ENCODE measurements around the gene SHF. TPM values are rescaled to one million over a fixed set of nuclear protein-coding genes. Genes with fewer than 3 reads are reported as not detected.

Gene SHF
- total RNA-seq, 4 donors from 2014 or later, result 5.8 to 20.6 (median 11.2) TPM

DNA sequence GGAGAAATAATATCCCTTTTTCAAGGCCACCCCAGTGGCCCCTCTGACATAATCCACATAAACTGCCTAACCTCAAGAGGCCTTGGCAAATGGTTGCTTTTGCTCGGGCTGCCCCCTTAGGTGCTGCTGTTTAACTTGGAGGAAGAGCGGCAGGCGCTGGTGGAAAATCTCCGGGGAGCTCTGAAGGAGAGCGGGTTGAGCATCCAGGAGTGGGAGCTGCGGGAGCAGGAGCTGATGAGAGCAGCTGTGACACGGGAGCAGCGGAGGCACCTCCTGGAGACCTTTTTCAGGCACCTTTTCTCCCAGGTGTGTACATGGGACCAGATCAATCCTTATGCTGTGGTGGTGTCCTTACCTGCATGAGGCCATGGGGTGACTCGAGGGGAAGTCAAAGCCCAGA is 43.0 kb downstream of the SHF start:
- no peak for DNase-seq
- no peak for TF ChIP-seq POLR2A (IDR thresholded peaks at IDR 0.05)
- TF ChIP-seq, protein P1, sequence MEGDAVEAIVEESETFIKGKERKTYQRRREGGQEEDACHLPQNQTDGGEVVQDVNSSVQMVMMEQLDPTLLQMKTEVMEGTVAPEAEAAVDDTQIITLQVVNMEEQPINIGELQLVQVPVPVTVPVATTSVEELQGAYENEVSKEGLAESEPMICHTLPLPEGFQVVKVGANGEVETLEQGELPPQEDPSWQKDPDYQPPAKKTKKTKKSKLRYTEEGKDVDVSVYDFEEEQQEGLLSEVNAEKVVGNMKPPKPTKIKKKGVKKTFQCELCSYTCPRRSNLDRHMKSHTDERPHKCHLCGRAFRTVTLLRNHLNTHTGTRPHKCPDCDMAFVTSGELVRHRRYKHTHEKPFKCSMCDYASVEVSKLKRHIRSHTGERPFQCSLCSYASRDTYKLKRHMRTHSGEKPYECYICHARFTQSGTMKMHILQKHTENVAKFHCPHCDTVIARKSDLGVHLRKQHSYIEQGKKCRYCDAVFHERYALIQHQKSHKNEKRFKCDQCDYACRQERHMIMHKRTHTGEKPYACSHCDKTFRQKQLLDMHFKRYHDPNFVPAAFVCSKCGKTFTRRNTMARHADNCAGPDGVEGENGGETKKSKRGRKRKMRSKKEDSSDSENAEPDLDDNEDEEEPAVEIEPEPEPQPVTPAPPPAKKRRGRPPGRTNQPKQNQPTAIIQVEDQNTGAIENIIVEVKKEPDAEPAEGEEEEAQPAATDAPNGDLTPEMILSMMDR (IDR thresholded peaks at IDR 0.05), result no peak

DNA sequence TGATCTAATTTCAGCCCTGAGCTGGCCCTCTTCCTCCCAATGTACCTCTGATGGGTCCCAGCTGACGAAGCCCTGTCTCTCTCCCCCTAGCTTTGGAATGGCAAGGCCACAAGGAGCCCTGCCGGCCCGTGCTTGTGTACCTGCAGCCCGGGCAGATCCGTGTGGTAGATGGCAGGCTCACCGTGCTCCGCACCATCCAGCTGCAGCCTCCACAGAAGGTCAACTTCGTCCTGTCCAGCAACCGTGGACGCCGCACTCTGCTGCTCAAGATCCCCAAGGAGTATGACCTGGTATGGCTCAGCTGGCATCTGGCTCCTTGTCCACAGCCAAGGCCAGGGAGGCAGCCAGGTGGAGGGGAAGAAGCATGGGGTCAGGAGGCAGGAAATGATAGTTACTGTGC is 43.8 kb downstream of the SHF start:
- no peak overlapping the region for H3K27ac ChIP-seq
- H3K4me1 ChIP-seq, result no peaks in the 10 kb centered on the region
- no peaks in the 10 kb centered on the region for H3K36me3 ChIP-seq
- no peak for DNase-seq
- H3K27me3 ChIP-seq, result no peaks in the 10 kb centered on the region
- no peaks in the 10 kb centered on the region for H3K9me3 ChIP-seq
- TF ChIP-seq, protein P1 (IDR thresholded peaks at IDR 0.05), result no peak
- no peak for TF ChIP-seq POLR2A (IDR thresholded peaks at IDR 0.05)
- no peak overlapping the region for H3K4me3 ChIP-seq

More for the DNA sequence above, 43.0 kb downstream of the SHF start:
- no peaks in the 10 kb centered on the region for H3K9me3 ChIP-seq
- no peak overlapping the region for H3K4me3 ChIP-seq
- H3K27ac ChIP-seq, result no peak overlapping the region
- no peaks in the 10 kb centered on the region for H3K27me3 ChIP-seq
- H3K4me1 ChIP-seq, result no peaks in the 10 kb centered on the region
- no peaks in the 10 kb centered on the region for H3K36me3 ChIP-seq

DNA sequence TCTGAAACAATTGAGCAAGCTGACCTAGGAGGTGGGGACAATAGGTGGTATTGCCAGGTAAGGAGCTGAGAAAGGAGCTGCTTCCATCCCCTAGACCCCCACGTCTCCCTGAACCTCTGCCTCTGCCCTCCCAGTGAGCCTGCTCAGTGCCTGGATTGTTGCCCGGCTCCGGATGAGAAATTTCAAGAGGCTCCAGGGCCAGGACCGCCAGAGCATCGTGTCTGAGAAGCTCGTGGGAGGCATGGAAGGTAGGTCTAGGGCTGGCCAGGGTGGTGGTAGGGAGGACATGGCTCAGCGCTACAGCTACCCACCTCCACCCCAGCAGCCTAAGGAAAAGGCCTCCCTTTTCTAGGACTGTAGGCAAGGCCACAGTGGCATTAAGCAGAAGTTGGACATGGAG is 44.7 kb downstream of the SHF start:
- TF ChIP-seq POLR2A (IDR thresholded peaks at IDR 0.05), result no peak
- TF ChIP-seq, protein P1 (IDR thresholded peaks at IDR 0.05), result no peak
- DNase-seq, result no peak
- Histone ChIP-seq H3K27me3 (no peaks in the 10 kb centered on the region), H3K27ac (no peak overlapping the region), H3K36me3 (no peaks in the 10 kb centered on the region), H3K9me3 (no peaks in the 10 kb centered on the region), H3K4me3 (no peak overlapping the region), H3K4me1 (no peaks in the 10 kb centered on the region)

DNA sequence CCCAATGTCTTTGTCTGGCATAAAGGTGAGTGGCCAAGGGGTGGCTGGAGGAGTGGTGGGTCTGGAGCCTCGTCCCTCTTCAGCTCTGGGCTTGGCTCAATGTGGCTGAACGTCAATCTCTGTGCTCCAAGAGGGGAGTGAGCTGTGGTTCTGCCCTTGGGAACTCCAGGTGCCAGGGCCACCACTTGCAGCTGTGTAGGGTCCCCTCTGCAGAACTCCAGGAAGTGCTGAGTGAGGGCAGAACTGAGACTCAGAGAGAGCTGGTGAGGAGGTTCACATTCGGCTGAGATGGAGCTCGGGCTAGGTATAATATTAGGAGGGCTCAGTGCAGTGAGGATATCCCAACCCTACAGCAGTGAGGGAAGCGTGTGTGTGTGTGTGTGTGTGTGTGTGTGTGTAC is 46.4 kb downstream of the SHF start:
- no peak for DNase-seq
- Histone ChIP-seq H3K4me3 (no peak overlapping the region), H3K36me3 (no peaks in the 10 kb centered on the region), H3K9me3 (no peaks in the 10 kb centered on the region), H3K27me3 (no peaks in the 10 kb centered on the region), H3K27ac (no peak overlapping the region), H3K4me1 (no peaks in the 10 kb centered on the region)
- TF ChIP-seq, protein P1 (IDR thresholded peaks at IDR 0.05), result no peak
- TF ChIP-seq POLR2A (IDR thresholded peaks at IDR 0.05), result no peak

DNA sequence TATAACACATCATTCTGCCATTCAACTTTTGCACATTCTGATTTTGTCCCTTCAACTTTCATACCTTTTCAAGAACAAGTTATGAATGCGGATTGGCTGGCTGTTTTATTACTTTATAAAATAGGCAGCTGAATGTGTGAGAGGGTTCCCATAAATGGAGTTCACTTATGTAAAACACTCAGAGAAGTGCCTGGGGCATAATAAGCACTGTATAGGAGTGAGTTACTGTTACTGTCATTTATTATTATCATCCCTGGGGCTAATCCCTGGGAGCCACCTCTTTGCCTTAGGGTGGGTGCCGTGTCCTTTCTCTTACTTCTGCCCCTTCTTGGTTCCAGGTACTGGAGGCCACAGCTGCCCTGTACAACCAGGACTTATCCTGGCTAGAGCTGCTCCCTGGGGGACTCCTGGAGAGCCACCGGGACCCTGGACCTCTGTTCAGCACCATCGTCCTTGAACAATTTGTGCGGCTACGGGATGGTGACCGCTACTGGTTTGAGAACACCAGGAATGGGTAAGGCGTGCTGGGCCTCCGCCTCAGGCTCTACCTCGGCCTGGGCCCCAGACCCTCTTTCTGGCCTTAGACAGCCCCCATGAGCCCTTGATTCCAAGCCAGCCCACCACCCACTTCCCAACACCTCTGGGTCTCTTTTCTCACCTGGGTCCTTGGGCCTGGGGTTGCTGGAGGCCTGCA is 47.1 kb downstream of the SHF start:
- H3K4me3 ChIP-seq, result no peak overlapping the region
- H3K36me3 ChIP-seq, result no peaks in the 10 kb centered on the region
- H3K4me1 ChIP-seq, result no peaks in the 10 kb centered on the region
- H3K27ac ChIP-seq, result no peak overlapping the region
- H3K9me3 ChIP-seq, result no peaks in the 10 kb centered on the region
- no peaks in the 10 kb centered on the region for H3K27me3 ChIP-seq
- TF ChIP-seq, protein P1 (IDR thresholded peaks at IDR 0.05), result no peak
- TF ChIP-seq POLR2A (IDR thresholded peaks at IDR 0.05), result no peak
- no peak for DNase-seq
